Aorta (tissue), 5 donors: ENCODE measurements around the gene P4HTM. TPM values are rescaled to one million over a fixed set of nuclear protein-coding genes. Genes with fewer than 3 reads are reported as not detected.

Experiments used
- ATAC-seq: fragments of 200-7000 bp; cut with Tn5 transposase; one replicate; pipeline ENCODE4 v1.9.1; 2022; ENCODE audit warnings: moderate library complexity; ENCODE audit not compliant: low FRiP score
- DNase-seq, 2 donors: peaks; one replicate each; pipeline ENCODE4 v3.0.0-alpha.2; 2020
- H3K27ac ChIP-seq, 2 donors: one replicate each; pipeline ENCODE4 v1.5.1; 2013; ENCODE audit warnings: low read length in 2 of 2, mild to moderate bottlenecking in 2 of 2, moderate library complexity in 2 of 2, control low read depth in 1 of 2, inconsistent platforms in 1 of 2, low read depth in 1 of 2
- H3K27me3 ChIP-seq, 2 donors: one replicate each; pipeline ENCODE4 v1.6.1; 2013; ENCODE audit warnings: control low read depth in 1 of 2, low read length in 1 of 2, mild to moderate bottlenecking in 1 of 2, moderate library complexity in 1 of 2; ENCODE audit not compliant: insufficient read depth in 2 of 2, control insufficient read depth in 1 of 2
- H3K36me3 ChIP-seq, 2 donors: one replicate each; pipeline ENCODE4 v1.6.1; 2013; ENCODE audit warnings: control low read depth in 1 of 2, low read length in 1 of 2, mild to moderate bottlenecking in 1 of 2; ENCODE audit not compliant: insufficient read depth in 2 of 2, control insufficient read depth in 1 of 2
- H3K4me1 ChIP-seq, 2 donors: one replicate each; pipeline ENCODE4 v1.6.1; 2013; ENCODE audit warnings: low read length in 2 of 2, control low read depth in 1 of 2, mild to moderate bottlenecking in 1 of 2, moderate library complexity in 1 of 2; ENCODE audit not compliant: insufficient read depth in 2 of 2, control insufficient read depth in 1 of 2
- H3K4me3 ChIP-seq, 2 donors: one replicate each; pipeline ENCODE4 v1.5.1; 2013; ENCODE audit warnings: low read length in 2 of 2, control low read depth in 1 of 2, mild to moderate bottlenecking in 1 of 2
- H3K9me3 ChIP-seq: one replicate; pipeline ENCODE4 v1.6.1; 2013; ENCODE audit warnings: mild to moderate bottlenecking, low read length; ENCODE audit not compliant: control insufficient read depth
- WGBS, 2 donors: extraction: QIAGEN DNeasy Blood & Tissue Kit; methylation state at CpG; one replicate each; pipeline ENCODE4 v1.1.7; 2013; 5-methylcytosine and 5-hydroxymethylcytosine counted together
- intact Hi-C, 2 donors: fragments of 100-400 bp; cut with DNase I; formaldehyde crosslinking; loops; one replicate each; pipeline versions ENCODE4 v1.14.2 to v1.15.0; 2022
- long read RNA-seq, 2 donors: library from polyadenylated mRNA; unstranded; transcript quantifications; one replicate each; pipeline ENCODE4 v2.0.0, GENCODE V29; 2020 to 2021
- polyA plus RNA-seq, 2 donors: library from polyadenylated mRNA; stranded (reverse); fragments of 200-250 nt; gene quantifications; one replicate each; pipeline ENCODE4 v1.2.3, GENCODE V29; 2013
- total RNA-seq, 2 donors: library from RNA; stranded (reverse); fragmentation: NEBNext Ultra II Directional; extraction: Animal tissue kit (Norgen Biotek cat#: 25700); gene quantifications; one replicate each; pipeline ENCODE4 v1.2.1, GENCODE V29; 2021
- donor health status: healthy with polysubstance abuse.
- donor health status: Bipolar disorder and iron deficiency.
- donor health status: DM: no; HTN: no; CAD: no.
- donor health status: DM: no; HTN: no; CAD: no.
- donor health status: DM: yes; HTN: yes; CAD: no.

Gene P4HTM, protein sequence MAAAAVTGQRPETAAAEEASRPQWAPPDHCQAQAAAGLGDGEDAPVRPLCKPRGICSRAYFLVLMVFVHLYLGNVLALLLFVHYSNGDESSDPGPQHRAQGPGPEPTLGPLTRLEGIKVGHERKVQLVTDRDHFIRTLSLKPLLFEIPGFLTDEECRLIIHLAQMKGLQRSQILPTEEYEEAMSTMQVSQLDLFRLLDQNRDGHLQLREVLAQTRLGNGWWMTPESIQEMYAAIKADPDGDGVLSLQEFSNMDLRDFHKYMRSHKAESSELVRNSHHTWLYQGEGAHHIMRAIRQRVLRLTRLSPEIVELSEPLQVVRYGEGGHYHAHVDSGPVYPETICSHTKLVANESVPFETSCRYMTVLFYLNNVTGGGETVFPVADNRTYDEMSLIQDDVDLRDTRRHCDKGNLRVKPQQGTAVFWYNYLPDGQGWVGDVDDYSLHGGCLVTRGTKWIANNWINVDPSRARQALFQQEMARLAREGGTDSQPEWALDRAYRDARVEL
- total RNA-seq (10 to 100 TPM; 22.0 to 36.6 TPM), polyA plus RNA-seq (10 to 100 TPM; 11.1 to 59.5 TPM)
- long read RNA-seq, donor 1, transcript P4HTM-202 (9 exons, 2,127 nt), result major isoform, 81 of 103 reads
- long read RNA-seq, donor 1, partial matches to known transcripts, result 10 of 103 reads
- long read RNA-seq, donor 1, other reads (novel, unspliced or antisense), result 12 of 103 reads
- long read RNA-seq, donor 2, transcript P4HTM-202 (9 exons, 2,127 nt), result major isoform, 15 of 87 reads
- long read RNA-seq, donor 2, partial matches to known transcripts, result 54 of 87 reads
- long read RNA-seq, donor 2, other reads (novel, unspliced or antisense), result 14 of 87 reads

GRCh38 chr3:48989796-48990635 is at the start of gene P4HTM:
TSS of gene P4HTM (plus strand) at chr3:48990241. CDS start at chr3:48990257, 16 bp downstream.
- H3K27ac ChIP-seq, result peak within 1 kb of the TSS; percentile 53 to 97
- H3K4me3 ChIP-seq, result peak within 1 kb of the TSS; percentile 55 to 71
- DNase-seq (peak; percentile 92 to 97), ATAC-seq (peak; percentile 93)
- WGBS, 2 donors, result 0 to 1% methylated on average over 80 to 91 of the region's 91 CpGs
- no peaks in the 10 kb centered on the region for H3K27me3 ChIP-seq
- peaks cover 2 to 3% of the 10 kb centered on the region in 2 donors for H3K36me3 ChIP-seq
- peaks cover 0 to 3% of the 10 kb centered on the region in 2 donors for H3K4me1 ChIP-seq
- no peaks in the 10 kb centered on the region for H3K9me3 ChIP-seq
- intact Hi-C loops, result loop anchor here (2.0 to 5.0 kb wide), 3 partner anchors 32 to 105 kb away; partner anchors contain the start of genes IMPDH2 (in 1 of the 2), NDUFAF3 (in 1 of the 2) and QRICH1 (in 1 of the 2)

DNA sequence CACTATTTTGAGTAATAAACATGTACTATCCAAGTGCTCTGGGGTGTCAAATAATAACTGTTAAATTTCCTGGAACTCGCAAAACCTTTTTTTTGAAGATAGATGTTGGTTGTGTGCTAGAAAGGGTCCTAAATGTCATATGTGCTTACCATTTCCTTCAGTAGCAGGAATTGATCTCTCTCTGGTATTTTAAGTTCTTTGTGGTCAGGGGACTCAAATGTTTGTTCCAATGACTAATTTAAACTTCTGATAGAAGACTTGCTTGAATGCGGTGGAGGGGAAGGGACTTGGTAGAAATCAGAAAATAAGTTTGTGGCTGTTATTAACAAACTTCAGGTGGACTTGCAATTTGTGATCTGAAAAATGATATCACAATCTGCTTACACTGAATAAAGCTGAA is 44.6 kb upstream of the P4HTM start:
- Histone ChIP-seq H3K36me3 (no peaks in the 10 kb centered on the region), H3K4me3 (no peak overlapping the region), H3K4me1 (no peaks in the 10 kb centered on the region), H3K9me3 (no peaks in the 10 kb centered on the region), H3K27me3 (no peaks in the 10 kb centered on the region), H3K27ac (no peak overlapping the region)
- intact Hi-C loops, result no loop called here
- no peak for DNase-seq
- 89 to 91% methylated on average over 2 of the region's 2 CpGs for WGBS, 2 donors
- ATAC-seq, result no peak

DNA sequence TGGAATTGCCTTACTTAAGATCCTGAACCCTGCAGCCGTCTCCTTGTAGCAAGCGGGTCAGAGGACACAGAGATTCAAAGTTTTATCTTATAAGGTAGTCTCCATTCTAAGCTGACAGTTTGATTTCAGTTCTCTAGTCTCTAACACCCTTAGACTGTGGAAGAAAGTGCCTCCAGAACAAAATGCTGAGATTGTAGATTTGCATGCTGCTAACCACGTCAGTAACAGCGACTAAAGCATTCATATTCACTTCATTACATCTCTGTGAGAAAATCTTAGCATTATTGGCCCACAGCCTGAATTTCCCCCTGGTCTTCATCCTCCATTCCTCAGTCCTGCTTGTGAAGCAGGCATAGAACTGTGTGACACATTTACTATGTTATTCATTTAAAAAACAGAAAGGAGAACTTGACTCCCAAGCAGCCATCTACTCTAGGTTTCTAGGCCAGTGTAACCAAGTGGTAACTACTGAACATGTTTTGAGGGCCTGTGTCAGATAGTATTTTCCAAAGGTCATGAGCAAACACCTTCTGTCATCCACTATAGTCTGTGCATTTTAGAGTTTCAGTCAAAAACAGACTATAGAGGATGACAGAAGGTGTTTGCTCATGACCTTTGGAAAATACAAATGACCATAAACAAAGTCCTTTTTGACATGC is 44.0 kb upstream of the P4HTM start:
- Histone ChIP-seq H3K27ac (no peak overlapping the region), H3K4me3 (no peak overlapping the region), H3K27me3 (no peaks in the 10 kb centered on the region), H3K9me3 (no peaks in the 10 kb centered on the region), H3K36me3 (no peaks in the 10 kb centered on the region), H3K4me1 (no peaks in the 10 kb centered on the region)
- 66 to 73% methylated on average over 4 of the region's 4 CpGs for WGBS, 2 donors
- ATAC-seq (no peak), DNase-seq (no peak)
- intact Hi-C loops, result no loop called here

DNA sequence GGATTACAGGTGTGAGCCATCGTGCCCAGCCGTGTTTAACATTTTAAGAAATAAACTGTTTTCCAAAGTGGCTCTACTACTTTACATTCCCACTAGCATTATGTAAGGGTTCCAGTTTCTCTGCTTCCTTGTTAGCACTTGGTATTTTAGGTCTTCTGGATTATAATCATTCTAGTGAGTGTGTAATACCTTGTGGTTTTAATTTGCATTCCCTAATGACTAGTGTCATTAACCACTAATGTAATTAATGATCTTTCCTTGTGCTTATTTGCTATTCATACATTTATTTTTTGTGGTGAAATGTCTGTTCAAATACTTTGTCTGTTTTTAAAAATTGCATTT is 40.7 kb upstream of the P4HTM start:
- no peak for ATAC-seq
- H3K27ac ChIP-seq, result peak overlapping the region in 1 of 2 donors; percentile 86

DNA sequence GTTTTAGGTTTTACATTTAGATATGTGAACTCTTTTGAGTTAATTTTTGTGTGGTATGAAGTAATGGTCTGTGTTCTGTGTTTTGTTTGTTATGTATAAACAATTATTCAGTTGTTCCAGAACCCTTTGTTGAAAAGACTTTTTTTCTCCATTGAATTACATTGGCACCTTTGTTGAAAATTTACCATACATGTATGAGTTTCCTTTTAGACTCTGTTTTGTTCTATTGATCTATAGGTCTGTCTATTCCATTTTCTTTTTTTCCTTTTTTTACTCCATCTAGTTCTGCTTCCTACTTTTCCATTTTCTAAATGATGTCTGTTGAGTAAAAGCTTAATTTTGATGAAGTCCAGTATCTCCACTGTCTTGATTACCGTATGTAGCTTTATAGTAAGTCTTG is 40.0 kb upstream of the P4HTM start:
- no peaks in the 10 kb centered on the region for H3K27me3 ChIP-seq
- H3K36me3 ChIP-seq, result no peaks in the 10 kb centered on the region
- H3K27ac ChIP-seq, result no peak overlapping the region
- DNase-seq (no peak), ATAC-seq (no peak)
- no peak overlapping the region for H3K4me3 ChIP-seq
- WGBS, 2 donors, result 88 to 89% methylated on average over 1 of the region's 1 CpG
- H3K4me1 ChIP-seq, result no peaks in the 10 kb centered on the region
- intact Hi-C loops, result no loop called here
- no peaks in the 10 kb centered on the region for H3K9me3 ChIP-seq

More for the DNA sequence above, 40.7 kb upstream of the P4HTM start:
- 0 to 8% methylated on average over 2 of the region's 2 CpGs for WGBS, 2 donors
- intact Hi-C loops, result no loop called here
- H3K4me1 ChIP-seq, result no peaks in the 10 kb centered on the region
- H3K27me3 ChIP-seq, result no peaks in the 10 kb centered on the region
- no peaks in the 10 kb centered on the region for H3K36me3 ChIP-seq
- DNase-seq, result no peak
- peak overlapping the region in 1 of 2 donors; percentile 59 for H3K4me3 ChIP-seq
- H3K9me3 ChIP-seq, result no peaks in the 10 kb centered on the region

DNA sequence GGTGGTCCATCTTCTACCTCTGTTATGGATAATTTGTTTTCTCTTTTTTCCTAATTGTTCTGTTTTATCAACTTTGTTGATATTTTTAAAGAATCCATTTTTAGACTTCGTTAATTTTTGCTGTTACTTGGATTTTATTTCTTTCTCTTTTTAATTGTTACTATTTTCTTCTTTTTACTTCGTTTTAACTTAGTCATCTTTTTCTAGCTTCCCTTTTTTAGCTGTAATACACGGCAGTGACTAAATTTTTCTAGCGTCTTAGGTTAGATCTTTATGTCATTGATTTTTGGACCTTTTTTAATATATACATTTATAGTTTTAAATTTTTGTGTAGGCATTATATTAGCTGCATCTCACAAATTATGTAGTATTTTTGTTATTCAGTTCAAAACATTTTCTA is 38.3 kb upstream of the P4HTM start:
- 93 to 94% methylated on average over 4 of the region's 4 CpGs for WGBS, 2 donors
- H3K4me3 ChIP-seq, result no peak overlapping the region
- intact Hi-C loops, result no loop called here

DNA sequence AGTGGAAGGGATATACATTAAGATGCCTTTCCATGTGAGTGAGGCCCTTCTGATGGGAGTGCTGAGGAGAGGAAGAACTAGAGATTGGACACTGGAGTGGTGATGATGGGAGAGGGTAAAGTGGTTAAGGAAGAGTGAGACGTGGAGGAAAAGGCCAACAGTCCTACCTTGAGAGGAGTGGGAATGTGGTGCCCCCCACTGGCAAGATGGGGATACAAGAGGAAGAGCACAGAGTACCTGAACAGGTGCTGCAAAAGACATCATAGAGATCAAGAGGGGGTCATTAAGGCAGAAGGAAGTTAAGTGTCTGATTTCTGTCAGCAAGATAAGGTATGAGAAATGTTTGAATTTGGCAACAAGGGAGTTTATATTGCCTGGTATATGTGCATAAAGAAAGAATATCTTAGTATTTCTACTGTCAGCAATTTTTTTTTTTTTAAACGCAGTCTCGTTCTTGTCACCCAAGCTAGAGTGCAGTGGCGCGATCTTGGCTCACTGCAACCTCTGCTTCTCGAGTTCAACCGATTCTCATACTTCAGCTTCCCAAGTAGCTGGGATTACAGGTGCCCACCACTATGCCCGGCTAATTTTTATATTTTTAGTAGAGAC is 37.4 kb upstream of the P4HTM start:
- no peaks in the 10 kb centered on the region for H3K9me3 ChIP-seq
- H3K36me3 ChIP-seq, result no peaks in the 10 kb centered on the region
- H3K27me3 ChIP-seq, result no peaks in the 10 kb centered on the region
- ATAC-seq (no peak), DNase-seq (no peak)
- H3K4me3 ChIP-seq, result no peak overlapping the region
- no peaks in the 10 kb centered on the region for H3K4me1 ChIP-seq
- WGBS, 2 donors, result 82 to 83% methylated on average over 8 of the region's 8 CpGs
- intact Hi-C loops, result no loop called here
- no peak overlapping the region for H3K27ac ChIP-seq

More for the DNA sequence above, 38.3 kb upstream of the P4HTM start:
- H3K36me3 ChIP-seq, result no peaks in the 10 kb centered on the region
- no peaks in the 10 kb centered on the region for H3K27me3 ChIP-seq
- no peak overlapping the region for H3K27ac ChIP-seq
- DNase-seq (no peak), ATAC-seq (no peak)
- H3K4me1 ChIP-seq, result no peaks in the 10 kb centered on the region
- no peaks in the 10 kb centered on the region for H3K9me3 ChIP-seq
